ENCODE data around the gene CNOT4. TPM values are rescaled to one million over a fixed set of nuclear protein-coding genes. Genes with fewer than 3 reads are reported as not detected.
A peak's percentile ranks its signal among the peaks of the same experiment; 100 is the strongest.

The CNOT4 gene
- total and polyA plus RNA-seq, 2 of the 13 experiments (the other 11 are each of a cell fraction or from before 2014, with no cell fraction given): 7.4 to 8.4 TPM

- DNase-seq (ENCODE audit: low spot score) (peak; percentile 79), ATAC-seq (peak; percentile 92), FAIRE-seq (peak; percentile 85)
- Histone ChIP-seq H3K27me3 (ENCODE audit: control insufficient read depth in 1 of 2, insufficient read depth in 2 of 2, low read length in 2 of 2) (no peaks in the 10 kb centered on the region; a peak in 1 of 5 replicates), H3K79me2 (ENCODE audit: insufficient read depth, low read length) (peaks cover 40% of the 10 kb centered on the region), H3K9ac (ENCODE audit: insufficient read depth, low read depth, low read length) (peak within 1 kb of the TSS; percentile 92), H3K4me3 (replicated peaks in 1 of 3; ENCODE audit: insufficient read depth in 1 of 3, low read depth in 2 of 3, low read length in 3 of 3) (peak within 1 kb of the TSS; percentile 72 to 86 (median 75)), H3K9me3 (ENCODE audit: low read length) (no peaks in the 10 kb centered on the region), H3K36me3 (replicated peaks in 1 of 2; ENCODE audit: control insufficient read depth in 1 of 2, insufficient read depth in 2 of 2, low read length in 2 of 2) (no peaks in the 10 kb centered on the region), H2AFZ (ENCODE audit: low read length) (peak within 1 kb of the TSS; percentile 96), H3K4me2 (ENCODE audit: low read depth, low read length) (peak within 1 kb of the TSS; percentile 77), H4K20me1 (ENCODE audit: insufficient read depth, low read length) (0 out of 2 replicates have a peak, but pooled peaks cover 4% of the 10 kb centered on the region), H3K27ac (ENCODE audit: extremely low read length, insufficient read depth, low read length) (peak within 1 kb of the TSS; percentile 93), H3K4me1 (ENCODE audit: insufficient read depth, low read length) (peaks cover 37% of the 10 kb centered on the region)
- in situ Hi-C loops (cut with HindIII; ENCODE audit: extremely low pct_ligation_motif_present, low pct_unique_long_range_greater_than_20kb) (loop anchor here (5.0 to 25.0 kb wide), 2 partner anchors 45 to 270 kb away; partner anchors contain the start of gene CNOT4), intact Hi-C loops (cut with micrococcal nuclease; ENCODE audit: unreplicated experiment) (loop anchor here (1.0 to 5.0 kb wide), 2 partner anchors 45 to 140 kb away; no protein-coding TSS in a partner anchor)
- 3% methylated on average over 22 of the region's 38 CpGs for WGBS (ENCODE audit: low lambda C conversion rate)
- BruUV-seq (replicated peaks): TSS peak; percentile 95
- ChIA-PET POLR2A (interaction anchor here (1.0 kb wide), 1 partner anchor 47 kb away, joined by 3 read pairs; no protein-coding TSS in a partner anchor), CTCF (ENCODE audit: low intra/inter-chr PET ratio, low total read pairs) (interaction anchor here (2.3 to 2.7 kb wide), 2 partner anchors 46 to 276 kb away, joined by 19 to 20 read pairs; no protein-coding TSS in a partner anchor)
- TF ChIP-seq MIER3 (CRISPR knock-in tag; IDR thresholded peaks at IDR 0.05; ENCODE audit: borderline replicate concordance) (peak; percentile 22; the same call in 1 of the 2 replicates), PITX1 (CRISPR knock-in tag; IDR thresholded peaks at IDR 0.05) (peak; percentile 57; the same call in 1 of the 2 replicates), SOX13 (IDR thresholded peaks at IDR 0.05) (no peak), SOX13 (CRISPR knock-in tag; conservative IDR thresholded peaks at IDR 0.05 in 1 of 2, IDR thresholded peaks at IDR 0.05 in 1 of 2) (peak in 1 of 2 experiments; percentile 16; a peak in 1 of 4 replicates), EED (CRISPR knock-in tag; IDR thresholded peaks at IDR 0.05) (no peak), ZMAT3 (CRISPR knock-in tag; conservative IDR thresholded peaks at IDR 0.05) (peak; percentile 26; the same call in 1 of the 2 replicates), ZSCAN9 (CRISPR knock-in tag; IDR thresholded peaks at IDR 0.05; ENCODE audit: borderline replicate concordance) (peak; percentile 79), POGZ (CRISPR knock-in tag; IDR thresholded peaks at IDR 0.05) (peak; percentile 70), ZNF792 (CRISPR knock-in tag; IDR thresholded peaks at IDR 0.05) (peak; percentile 91), PCBP2 (optimal IDR thresholded peaks at IDR 0.05; ENCODE audit: low read depth, low read length, poor library complexity, severe bottlenecking) (no peak), MAX (IDR thresholded peaks at IDR 0.05) (peak; percentile 94), ZFAT (CRISPR knock-in tag; conservative IDR thresholded peaks at IDR 0.05) (0 out of 2 replicates have a peak, but pooled peaks have one; percentile 1), MED13 (CRISPR knock-in tag; IDR thresholded peaks at IDR 0.05) (0 out of 2 replicates have a peak, but pooled peaks have one; percentile 3), ZNF580 (CRISPR knock-in tag; IDR thresholded peaks at IDR 0.05; ENCODE audit: borderline replicate concordance, low read depth) (peak; percentile 86; the same call in 1 of the 2 replicates), ZNF234 (CRISPR knock-in tag; conservative IDR thresholded peaks at IDR 0.05) (peak; percentile 62; the same call in 1 of the 2 replicates), MYNN (CRISPR knock-in tag; IDR thresholded peaks at IDR 0.05; ENCODE audit: low read depth) (0 out of 2 replicates have a peak, but pooled peaks have one; percentile 75), ZNF781 (CRISPR knock-in tag; IDR thresholded peaks at IDR 0.05; ENCODE audit: borderline replicate concordance, not compliant biosample characterization) (peak; percentile 63), ZNF350 (CRISPR knock-in tag; IDR thresholded peaks at IDR 0.05; ENCODE audit: borderline replicate concordance, low read depth) (peak; percentile 65; the same call in 1 of the 2 replicates), ISL2 (CRISPR knock-in tag; IDR thresholded peaks at IDR 0.05) (peak; percentile 71), YY1 (IDR thresholded peaks at IDR 0.05; ENCODE audit: insufficient read depth, insufficient replicate concordance, low read depth, low read length) (peak; percentile 95), NR0B2 (CRISPR knock-in tag; IDR thresholded peaks at IDR 0.05) (peak; percentile 72; the same call in 1 of the 2 replicates), MTERF4 (CRISPR knock-in tag; IDR thresholded peaks at IDR 0.05) (peak; percentile 85)
Observed at GRCh38 chr7:135557455-135558336, 47.8 kb upstream of the CNOT4 start, which contains the start of gene NUP205. TSS of gene NUP205 (plus strand) at chr7:135557917. CDS start at chr7:135557945, 28 bp downstream.

Data from HepG2 (cell line).